ENCODE data around the gene LSM4.

LSM4 gene

GRCh38 chr19:18290302-18291018 lies 32.4 kb downstream of the LSM4 start:
- DNase-seq: peak; percentile 94

GRCh38 chr19:18289471-18290301 lies 33.2 kb downstream of the LSM4 start:
- DNase-seq: no peak

DNA sequence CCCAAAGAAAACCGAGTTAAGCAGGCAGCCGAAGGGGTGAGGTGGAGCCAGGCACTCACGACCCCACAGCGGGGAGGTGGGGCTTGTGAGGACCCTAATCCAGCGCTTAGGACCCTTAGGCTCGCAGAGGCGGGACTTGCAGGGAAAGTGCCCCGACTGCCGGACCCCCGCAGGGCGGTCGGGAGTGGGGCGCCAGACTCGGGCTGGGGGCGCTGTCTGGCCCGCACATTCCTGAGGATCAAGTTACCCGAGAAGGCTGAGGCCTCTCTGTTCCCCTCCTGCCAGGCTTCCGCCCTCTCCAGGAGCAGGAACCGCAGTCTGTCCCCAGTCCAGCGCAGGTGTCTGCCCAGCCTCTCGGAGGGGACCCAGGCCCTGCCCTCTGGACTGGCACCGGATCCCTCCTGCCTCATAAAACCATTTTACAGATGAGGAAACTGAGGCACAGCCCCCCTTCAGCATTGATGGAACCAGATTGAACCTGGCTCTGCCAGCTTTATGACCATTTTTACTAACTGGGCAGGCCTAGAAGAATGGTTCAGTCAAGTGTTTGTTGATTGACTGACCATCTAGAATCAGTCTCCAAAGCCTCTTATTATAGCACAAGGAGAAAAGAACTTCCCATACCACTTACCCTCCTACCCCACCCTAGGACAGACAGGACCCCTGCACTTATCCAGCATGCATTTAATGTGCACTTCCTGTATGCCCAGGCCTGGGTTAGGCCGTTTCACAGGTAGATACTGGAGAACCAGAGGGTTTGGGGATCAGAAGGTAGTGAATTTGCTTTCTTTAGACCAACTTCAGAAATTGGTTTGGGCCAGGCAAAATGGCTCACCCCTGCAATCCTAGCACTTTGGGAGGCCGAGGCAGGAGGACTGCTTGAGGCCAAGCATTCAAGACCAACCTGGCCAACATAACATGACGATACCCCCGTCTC lies 34.8 kb downstream of the LSM4 start:
- no peak for DNase-seq

- DNase-seq: no peak
These were observed 35.8 kb downstream of the LSM4 start for GRCh38 chr19:18286973-18287635.

DNA sequence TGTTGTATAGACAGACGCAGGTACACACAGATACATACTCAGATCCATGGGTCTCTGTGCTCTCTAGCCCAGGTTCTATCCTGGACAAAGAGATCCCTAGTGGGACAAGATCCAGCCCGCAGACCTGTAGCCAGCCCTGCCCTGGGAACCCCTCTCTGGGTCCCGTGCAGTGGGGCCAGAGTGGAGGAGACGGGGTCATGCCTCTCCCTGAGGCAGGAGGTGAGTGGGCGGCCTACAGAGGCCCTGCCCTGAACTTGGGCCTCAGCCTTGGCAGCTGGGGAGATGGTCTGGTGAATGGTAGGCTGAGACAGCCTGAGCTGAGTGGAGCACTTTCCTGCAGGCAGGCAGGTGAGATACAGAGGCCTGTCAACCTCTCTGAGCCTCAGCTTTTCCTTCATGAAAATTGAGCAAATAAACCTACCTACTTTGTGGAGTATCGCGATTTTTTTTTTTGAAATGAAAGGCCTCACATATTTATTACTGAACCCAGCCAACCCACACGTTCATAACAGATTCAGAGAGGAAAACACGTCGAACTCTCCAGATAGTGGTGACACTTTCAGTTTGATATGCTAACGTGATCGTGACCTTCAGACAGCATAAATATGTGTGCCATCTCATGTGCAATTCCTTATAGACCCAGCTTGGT lies 38.0 kb downstream of the LSM4 start:
- peak; percentile 50 for DNase-seq

GRCh38 chr19:18283338-18283737 lies 39.5 kb downstream of the LSM4 start:
- no peak for DNase-seq

GRCh38 chr19:18282788-18283141 lies 40.1 kb downstream of the LSM4 start:
- no peak for DNase-seq

GRCh38 chr19:18282021-18282787 lies 40.7 kb downstream of the LSM4 start:
- no peak for DNase-seq

DNA sequence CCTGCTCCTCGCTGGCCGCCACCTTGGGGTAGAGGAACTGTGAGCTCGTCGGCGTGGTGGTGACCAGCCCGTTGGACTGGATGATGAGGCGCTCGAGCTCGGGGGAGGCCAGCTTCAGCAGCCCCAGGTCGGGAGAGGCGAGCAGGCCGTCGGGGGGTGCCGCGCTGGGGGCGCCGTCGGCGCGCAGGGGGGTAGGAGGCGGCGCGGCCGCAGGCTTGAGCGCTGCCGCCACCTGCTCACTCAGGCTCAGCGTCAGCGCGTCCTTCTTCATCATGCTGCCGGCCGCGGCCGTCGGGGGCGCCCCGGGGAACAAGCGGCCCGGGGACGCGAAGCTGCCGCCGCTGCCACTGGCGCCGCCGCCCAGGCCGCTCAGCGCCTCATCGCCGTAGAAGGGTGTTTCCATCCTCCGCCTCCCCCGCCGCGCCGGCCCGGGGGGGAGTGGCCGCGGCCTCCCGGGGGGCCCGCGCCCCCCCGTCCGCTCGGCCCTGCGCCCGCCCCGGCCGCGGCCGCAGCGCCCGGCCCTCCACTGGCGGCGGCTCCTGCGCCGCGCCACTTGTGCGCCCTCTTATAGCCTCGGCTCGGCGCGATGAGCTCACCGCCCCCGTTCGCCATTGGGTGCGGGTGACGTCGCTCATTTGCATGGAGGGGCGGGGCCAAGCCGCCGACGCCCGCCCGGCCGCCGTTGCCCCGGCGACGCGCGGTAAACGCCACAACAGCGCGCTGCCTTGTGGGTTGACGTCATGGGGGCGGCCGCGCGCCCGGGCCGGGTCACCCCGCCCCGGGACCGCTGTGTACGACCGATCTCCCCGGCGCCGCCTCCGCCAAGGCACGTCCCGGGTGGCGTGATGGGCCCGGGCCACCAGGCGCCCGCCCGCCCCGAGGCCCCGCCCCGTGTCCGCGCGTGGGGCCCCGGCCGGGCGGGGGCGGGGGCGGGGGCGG lies 41.5 kb downstream of the LSM4 start, which contains the start of gene JUND:
JUND (minus strand) TSS at position 541 of the 939 bp plus-strand sequence; CDS start at position 403, 138 bp downstream.
- DNase-seq: peak; percentile 95

DNA sequence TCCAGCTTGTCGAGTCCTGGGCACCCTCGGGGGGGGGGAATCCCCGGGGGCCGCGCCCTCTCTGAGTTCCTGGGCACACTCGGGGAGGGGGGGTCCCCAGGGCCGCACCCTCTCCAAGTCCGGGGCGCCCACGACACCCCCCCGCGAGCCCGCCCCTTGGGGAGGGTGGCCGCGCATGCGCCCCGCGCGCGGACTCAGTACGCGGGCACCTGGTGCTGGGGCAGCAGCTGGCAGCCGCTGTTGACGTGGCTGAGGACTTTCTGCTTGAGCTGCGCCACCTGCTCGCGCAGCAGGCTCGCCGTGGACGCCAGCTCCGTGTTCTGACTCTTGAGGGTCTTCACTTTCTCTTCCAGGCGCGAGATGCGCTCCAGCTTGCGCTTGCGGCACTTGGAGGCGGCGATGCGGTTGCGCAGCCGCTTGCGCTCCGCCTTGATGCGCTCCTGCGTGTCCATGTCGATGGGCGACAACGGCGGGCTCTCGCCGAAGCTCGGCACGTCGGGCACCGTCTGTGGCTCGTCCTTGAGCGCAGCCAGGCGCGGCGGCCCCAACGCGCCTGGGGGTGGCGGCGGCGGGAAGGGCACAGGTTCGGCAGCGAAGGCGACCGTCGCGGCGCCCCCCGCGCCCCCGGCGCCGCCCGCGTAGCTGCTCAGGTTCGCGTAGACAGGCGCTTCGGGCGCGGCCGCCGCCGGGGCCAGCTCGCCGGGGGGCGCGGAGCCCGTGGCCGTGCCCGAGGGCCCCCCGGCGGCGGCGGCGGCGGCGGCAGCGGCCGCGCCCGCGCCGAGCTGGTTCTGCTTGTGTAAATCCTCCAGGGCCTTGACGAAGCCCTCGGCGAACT lies 42.4 kb downstream of the LSM4 start:
- peak; percentile 63 for DNase-seq

- peak; percentile 88 for DNase-seq
These were observed 43.2 kb downstream of the LSM4 start for GRCh38 chr19:18279516-18280246.

DNA sequence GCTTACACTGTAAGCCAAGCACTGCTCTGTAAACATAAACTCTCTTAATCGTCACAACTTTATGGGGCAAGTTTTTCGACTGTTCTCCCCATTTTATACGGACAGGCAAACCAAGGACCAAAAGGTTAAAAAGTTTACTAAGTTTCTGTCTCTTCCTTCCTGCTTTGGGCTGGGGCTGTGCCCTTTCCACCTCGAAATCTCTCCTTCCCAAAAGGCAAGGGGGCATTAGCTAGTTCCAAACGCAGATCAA lies 43.7 kb downstream of the LSM4 start:
- DNase-seq: no peak

DNA sequence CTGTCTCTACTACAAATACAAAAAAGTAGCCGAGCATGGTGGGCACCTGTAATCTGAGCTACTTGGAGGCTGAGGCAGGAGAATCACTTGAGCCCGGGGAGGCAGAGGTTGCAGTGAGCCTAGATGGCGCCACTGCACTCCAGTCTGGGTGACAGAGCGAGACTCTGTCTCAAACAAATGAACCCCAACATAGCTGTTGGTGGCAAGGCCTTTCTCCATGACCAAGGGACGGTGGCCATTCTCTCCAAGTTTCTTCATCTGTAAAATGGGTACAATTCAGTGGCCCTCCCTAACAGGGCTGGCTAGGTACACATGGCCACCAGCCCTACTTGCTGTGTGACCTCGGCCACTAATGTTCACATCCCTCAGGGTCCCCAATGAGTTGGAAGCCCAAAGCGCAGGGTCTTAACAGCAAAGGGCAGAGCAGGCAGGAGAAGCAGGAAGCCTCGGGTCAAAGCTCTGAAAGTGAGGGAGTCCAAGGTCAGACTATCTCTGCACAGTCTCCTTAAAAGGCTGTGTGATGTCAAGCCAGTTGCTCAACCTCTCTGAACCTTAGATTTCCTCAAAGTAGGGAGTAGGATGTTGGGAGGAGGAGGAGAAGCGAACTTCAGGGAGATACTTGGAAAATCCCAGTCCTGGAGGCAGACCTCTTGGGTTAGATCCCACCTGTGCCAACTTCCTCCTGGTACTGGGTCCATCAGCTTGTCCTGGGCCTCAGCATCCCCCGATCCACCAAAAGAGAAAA lies 44.2 kb downstream of the LSM4 start:
- DNase-seq: peak; percentile 32

DNA sequence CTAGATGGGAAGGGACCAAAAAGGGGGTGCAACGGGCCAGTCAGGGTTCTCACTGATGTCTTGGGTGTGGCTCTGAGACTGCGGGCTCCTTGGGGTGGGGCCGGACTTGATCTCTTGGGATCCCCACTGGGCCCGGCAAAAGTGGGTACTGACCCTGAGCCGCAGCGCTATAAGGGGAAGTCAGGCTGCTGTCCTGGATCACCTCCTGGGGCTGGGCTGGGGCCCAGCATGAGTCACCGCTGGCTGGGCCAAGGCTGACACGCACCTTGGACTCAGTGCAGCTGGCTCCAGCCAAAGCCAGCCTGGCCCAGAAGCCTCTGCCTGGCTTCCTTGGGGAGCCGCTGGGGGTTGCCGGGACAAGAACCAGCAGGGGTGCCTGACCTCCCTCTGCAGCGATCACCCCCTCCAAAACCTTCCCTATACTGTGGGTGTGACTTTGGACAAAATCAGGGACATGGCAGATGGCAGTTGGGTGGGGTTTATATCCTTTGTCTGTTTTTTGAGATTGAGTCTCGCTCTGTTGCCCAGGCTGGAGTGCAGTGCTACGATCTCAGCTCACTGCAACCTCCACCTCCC lies 48.0 kb downstream of the LSM4 start:
- no peak for DNase-seq

DNA sequence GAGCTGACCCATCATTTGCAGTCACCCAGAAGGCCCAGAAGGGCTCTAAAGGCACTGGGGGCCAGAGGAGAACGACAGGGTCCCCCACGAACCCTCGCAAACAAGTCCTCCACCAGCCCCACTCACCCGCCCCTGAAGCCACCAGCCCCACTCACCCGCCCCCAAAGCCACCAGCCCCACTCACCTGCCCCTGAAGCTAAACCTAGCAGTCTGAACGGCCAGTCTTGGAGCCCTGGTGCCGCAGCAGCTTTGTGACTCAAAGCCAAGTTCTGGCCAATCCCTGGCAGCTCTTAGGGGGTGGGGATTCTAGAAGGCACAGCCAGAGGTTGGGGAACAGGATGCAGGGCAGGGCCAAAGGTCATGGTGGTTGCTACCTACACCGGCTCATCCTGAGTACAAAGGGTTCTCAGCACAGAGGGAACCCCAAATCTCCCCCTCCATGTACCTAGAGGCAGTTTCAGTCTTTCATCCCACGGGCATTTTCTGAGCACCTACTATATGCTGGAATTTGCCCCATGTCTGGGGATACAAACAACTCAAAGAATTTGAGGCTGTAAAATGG lies 48.6 kb downstream of the LSM4 start, which contains the start of gene IQCN:
IQCN (minus strand) TSS at position 234 of the 562 bp plus-strand sequence. CDS start 4,974 bp downstream, outside the sequence.
- no peak for DNase-seq

DNA sequence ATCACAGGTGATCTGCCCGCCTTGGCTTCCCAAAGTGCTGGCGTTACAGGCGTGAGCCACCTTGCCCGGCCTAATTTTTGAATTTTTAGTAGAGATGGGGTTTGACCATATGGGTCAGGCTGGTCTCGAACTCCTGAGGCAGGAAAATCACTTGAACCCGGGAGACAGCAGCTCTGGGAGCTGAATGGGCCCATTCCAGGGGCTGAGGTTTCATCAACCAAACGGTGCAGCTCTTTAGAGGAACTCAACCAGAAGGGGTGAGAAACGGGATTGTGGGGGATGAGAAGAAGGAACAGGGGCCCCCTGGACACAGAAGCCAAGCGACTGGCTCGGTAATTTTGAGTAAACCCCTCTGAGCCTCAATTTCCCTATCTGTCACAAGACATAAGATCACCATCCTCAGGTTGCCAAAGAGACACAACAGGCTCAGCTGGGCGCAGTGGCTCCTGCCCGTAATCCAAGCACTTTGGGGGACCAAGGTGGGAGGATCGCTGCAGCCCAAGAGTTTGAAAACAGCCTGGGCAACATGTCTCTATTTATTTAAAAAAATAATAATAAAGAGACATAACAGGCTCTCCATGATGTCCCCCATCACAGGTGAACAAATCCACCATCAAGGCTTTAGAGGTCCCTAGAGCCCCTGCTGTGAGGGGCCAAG lies 49.2 kb downstream of the LSM4 start:
- DNase-seq: no peak
